Endothelial cell of umbilical vein (primary cell): Measurements from ENCODE around the gene DAAM1. TPM values are rescaled to one million over a fixed set of nuclear protein-coding genes. Genes with fewer than 3 reads are reported as not detected.

Source experiments
- BruUV-seq: library from RNA; stranded (reverse); fragments of 400-500 nt; replicated peaks from 2 replicates; lab custom pipeline; 2021; lab: Mats Ljungman, UMichigan
- CTCF ChIA-PET: fragments of 300-600, 350-600 bp; sonication (Branson Sonifier 250); formaldehyde crosslinking; loops from one replicate; lab custom pipeline; 2021; ENCODE audit warnings: antibody characterized with exemption, inconsistent platforms; lab: Charles Lee
- POLR2A ChIA-PET: fragments of 300-600, 350-600 bp; sonication (Branson Sonifier 250); formaldehyde crosslinking; loops from one replicate; lab custom pipeline; 2021; ENCODE audit warnings: antibody characterized with exemption, inconsistent platforms; lab: Charles Lee
- DNase-seq: peaks from one replicate; pipeline ENCODE4 v3.0.0-alpha.2; 2011; ENCODE audit warnings: low read depth, low spot score
- FAIRE-seq: peaks from 2 replicates; lab custom pipeline; 2011; peaks lifted over from hg19 to GRCh38; lab: Jason Lieb, UNC
- H2AFZ ChIP-seq: 2 replicates; pipeline ENCODE4 v1.6.0; 2012; ENCODE audit warnings: low read depth, low read length, control low read depth, inconsistent platforms
- H3K27ac ChIP-seq: 2 replicates; pipeline ENCODE4 v1.5.1; 2011; ENCODE audit warnings: low read depth, mild to moderate bottlenecking, control low read depth, low read length, moderate library complexity; ENCODE audit not compliant: insufficient read depth
- H3K27me3 ChIP-seq, 2 experiments: 2 replicates each; pipeline versions ENCODE4 v1.6.0 to v1.6.1; 2011; ENCODE audit warnings: low read length in 2 of 2, mixed read lengths in 1 of 2; ENCODE audit not compliant: control insufficient read depth in 2 of 2, insufficient read depth in 2 of 2
- H3K36me3 ChIP-seq, 2 experiments: 2 replicates in 1 of 2; 3 replicates in 1 of 2; pipeline ENCODE4 v1.5.1; 2011; ENCODE audit warnings: low read length in 2 of 2, mild to moderate bottlenecking in 1 of 2, moderate library complexity in 1 of 2; ENCODE audit not compliant: control insufficient read depth in 2 of 2, insufficient read depth in 2 of 2; ENCODE audit errors: extremely low read depth in 1 of 2
- H3K4me1 ChIP-seq: 3 replicates; pipeline ENCODE4 v1.5.1; 2011; ENCODE audit warnings: mild to moderate bottlenecking, low read length; ENCODE audit not compliant: control insufficient read depth, insufficient read depth; ENCODE audit errors: extremely low read depth
- H3K4me2 ChIP-seq: 2 replicates; pipeline ENCODE4 v1.6.1; 2011; ENCODE audit warnings: low read length, control low read depth, mixed read lengths; ENCODE audit not compliant: insufficient read depth
- H3K4me3 ChIP-seq, 3 experiments: fragments of 200-600 bp in 1 of 3; sonication (generic), shearing (Covaris generic) in 1 of 3; replicated peaks in 1 of 3; 2 replicates each; pipeline ENCODE4 v1.5.1; 2011 to 2016; ENCODE audit warnings: control low read depth in 3 of 3, low read length in 3 of 3, mild to moderate bottlenecking in 2 of 3, inconsistent platforms in 1 of 3, low read depth in 1 of 3, moderate library complexity in 1 of 3; ENCODE audit not compliant: insufficient read depth in 1 of 3
- H3K79me2 ChIP-seq: 2 replicates; pipeline ENCODE4 v1.6.0; 2012; ENCODE audit warnings: low read length, inconsistent platforms; ENCODE audit not compliant: control insufficient read depth, insufficient read depth
- H3K9ac ChIP-seq: replicated peaks from 2 replicates; pipeline ENCODE3; 2011; ENCODE audit warnings: low read length, control low read depth; ENCODE audit not compliant: insufficient read depth; ENCODE audit errors: extremely low read depth
- H3K9me1 ChIP-seq: replicated peaks from 3 replicates; pipeline ENCODE4 v1.6.0; 2011; ENCODE audit warnings: mild to moderate bottlenecking, low read length; ENCODE audit not compliant: control insufficient read depth, insufficient read depth; ENCODE audit errors: extremely low read depth
- H3K9me3 ChIP-seq: replicated peaks from 2 replicates; pipeline ENCODE4 v1.5.1; 2012; ENCODE audit warnings: low read length, inconsistent platforms; ENCODE audit not compliant: control insufficient read depth, insufficient read depth
- H4K20me1 ChIP-seq: replicated peaks from 2 replicates; pipeline ENCODE3; 2011; ENCODE audit warnings: mild to moderate bottlenecking, low read length; ENCODE audit not compliant: control insufficient read depth, insufficient read depth; ENCODE audit errors: extremely low read depth
- CTCF ChIP-seq, 2 donors: IDR thresholded peaks; 1 replicate in 1 of 2; 2 replicates in 1 of 2; pipeline ENCODE4 v1.5.1; 2011; ENCODE audit warnings: low read length in 2 of 2, mild to moderate bottlenecking in 2 of 2, moderate library complexity in 2 of 2, control low read depth in 1 of 2, inconsistent platforms in 1 of 2, low read depth in 1 of 2; ENCODE audit not compliant: insufficient read depth in 1 of 2; ENCODE audit errors: extremely low read depth in 1 of 2
- EZH2 ChIP-seq: IDR thresholded peaks from 2 replicates; pipeline ENCODE4 v1.6.1; 2012; ENCODE audit warnings: borderline replicate concordance, low read depth, mild to moderate bottlenecking, moderate library complexity, low read length, inconsistent platforms; ENCODE audit not compliant: severe bottlenecking
- GATA2 ChIP-seq: IDR thresholded peaks from 2 replicates; pipeline ENCODE4 v1.7.0; 2011; ENCODE audit warnings: low read depth, mild to moderate bottlenecking, moderate library complexity, mixed read lengths, low read length; ENCODE audit not compliant: insufficient read length, insufficient read depth
- JUN ChIP-seq: IDR thresholded peaks from 2 replicates; pipeline ENCODE4 v1.6.1; 2011; ENCODE audit warnings: borderline replicate concordance, low read depth; ENCODE audit not compliant: insufficient read length, insufficient read depth
- MAX ChIP-seq: IDR thresholded peaks from 2 replicates; pipeline ENCODE4 v1.6.1; 2011; ENCODE audit not compliant: insufficient read depth, insufficient read length
- POLR2A ChIP-seq: IDR thresholded peaks from 2 replicates; pipeline ENCODE4 v1.6.1; 2012; ENCODE audit warnings: low read depth, mild to moderate bottlenecking, control low read depth, low read length
- POLR2AphosphoS5 ChIP-seq: IDR thresholded peaks from 2 replicates; pipeline ENCODE4 v1.6.1; 2012; ENCODE audit warnings: low read depth, mild to moderate bottlenecking, control low read depth, low read length, moderate library complexity; ENCODE audit not compliant: insufficient read depth
- dilution Hi-C: fragments of 300-500 bp; cut with MboI; formaldehyde crosslinking; loops from one replicate; pipeline ENCODE4 v1.15.0; 2019; ENCODE audit warnings: low sequenced_read_pairs; ENCODE audit not compliant: extremely low pct_ligation_motif_present
- intact Hi-C: fragments of 100-400 bp; cut with micrococcal nuclease; formaldehyde crosslinking; loops from one replicate; pipeline ENCODE4 v1.10.0; 2022
- polyA plus RNA-seq, 4 experiments: library from polyadenylated mRNA; depleted of rRNA in 3 of 4; stranded (reverse) in 3 of 4; unstranded in 1 of 4; fragments of >200 nt; gene quantifications; 2 replicates each; pipeline versions ENCODE4 v1.2.1 to v1.2.3, GENCODE V29; 2011 to 2012; ENCODE audit warnings: missing spikeins in 1 of 4
- total RNA-seq: library from RNA; stranded (reverse); gene quantifications from 2 replicates; pipeline ENCODE4 v1.2.3, GENCODE V29; 2021

The DAAM1 gene
- total and polyA plus RNA-seq, 2 donors (not counting 3 experiments of a cell fraction or from before 2014, with no cell fraction given) = 10.2 to 25.3 TPM

- Histone ChIP-seq H3K4me2 (no peak overlapping the region), H3K9ac (no peak overlapping the region), H3K9me3 (no peaks in the 10 kb centered on the region), H3K27ac (no peak overlapping the region), H3K9me1 (no peaks in the 10 kb centered on the region), H3K79me2 (peaks cover 25% of the 10 kb centered on the region), H4K20me1 (no peaks in the 10 kb centered on the region), H3K4me3 (no peak overlapping the region), H3K4me1 (peaks cover 17% of the 10 kb centered on the region), H3K27me3 (no peaks in the 10 kb centered on the region), H2AFZ (no peak overlapping the region), H3K36me3 (no peaks in the 10 kb centered on the region)
- intact Hi-C loops = no loop called here
- dilution Hi-C loops = no loop called here
- FAIRE-seq = no peak
- no TSS peak for BruUV-seq
- ChIA-PET POLR2A (no interaction called here), CTCF (interaction anchor here (0.7 to 0.9 kb wide), 2 partner anchors 8 to 27 kb away, joined by 3 to 4 read pairs; no protein-coding TSS in a partner anchor)
- TF ChIP-seq GATA2 (no peak), POLR2AphosphoS5 (no peak), CTCF (IDR thresholded peaks at IDR 0.05; ENCODE audit: extremely low read depth in 1 of 2, insufficient read depth in 1 of 2, low read depth in 1 of 2, low read length in 2 of 2) (no peak), MAX (no peak), POLR2A (no peak), EZH2 (no peak), JUN (no peak)
- no peak for DNase-seq
Measured at GRCh38 chr14:59210621-59211020, 22.2 kb downstream of the DAAM1 start.
